ENCODE measurements around the gene RASAL2.
"Not testable (repeated sequence)": the region's sequence is repeated elsewhere in the genome, so short reads cannot be mapped to it uniquely, and the experiment has no call there.

RASAL2 gene

GRCh38 chr1:178238722-178239510 lies 145.0 kb downstream of the RASAL2 start:
- peak; percentile 98 for DNase-seq

DNA sequence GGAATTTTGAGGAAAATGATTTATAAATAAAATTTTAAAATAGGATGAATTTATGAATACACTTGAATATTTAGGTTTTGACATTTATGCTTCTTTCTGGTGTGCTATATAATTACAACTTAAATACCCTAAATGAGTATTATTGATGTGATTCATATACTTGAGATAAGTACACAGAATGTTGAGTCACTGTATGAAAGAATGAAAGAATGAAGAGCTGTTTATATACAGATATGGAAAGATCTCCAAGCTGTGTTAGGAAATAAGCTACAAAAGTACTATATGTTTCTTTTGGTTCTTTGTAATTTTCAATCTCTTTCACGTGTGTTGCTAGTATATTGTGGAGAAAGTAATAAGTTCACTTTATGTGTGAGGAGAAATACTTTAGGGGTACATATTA lies 147.2 kb downstream of the RASAL2 start:
- DNase-seq, result peak; percentile 47

- DNase-seq, result no peak
Measured at GRCh38 chr1:178241837-178242236, 147.9 kb downstream of the RASAL2 start.

DNA sequence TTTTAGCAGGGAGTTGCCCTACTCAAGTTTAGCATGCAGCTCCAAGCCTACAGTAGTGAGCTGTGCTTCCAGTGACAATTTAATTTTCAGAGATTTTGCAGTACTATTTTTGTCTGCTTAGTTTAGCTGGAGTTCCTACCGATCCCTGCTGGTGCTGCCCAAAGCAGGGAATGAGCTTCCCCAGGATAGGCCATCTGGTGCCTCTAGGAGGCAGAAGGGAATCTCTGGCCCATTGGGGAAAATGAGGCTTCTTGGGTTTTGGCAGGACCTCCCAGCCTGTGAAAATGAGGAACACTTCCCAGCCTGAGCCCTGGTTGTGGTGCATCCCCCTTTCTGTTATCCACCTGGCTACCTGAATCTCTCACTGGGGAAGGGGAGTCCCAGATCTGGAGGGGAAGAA lies 149.2 kb downstream of the RASAL2 start:
- no peak for DNase-seq

- no peak for DNase-seq
Measured at GRCh38 chr1:178243890-178244289, 150.0 kb downstream of the RASAL2 start.

GRCh38 chr1:178248284-178248683 lies 154.4 kb downstream of the RASAL2 start:
- DNase-seq, result not testable (repeated sequence)

- DNase-seq, result not testable (repeated sequence)
Measured at GRCh38 chr1:178253581-178253980, 159.7 kb downstream of the RASAL2 start.

DNA sequence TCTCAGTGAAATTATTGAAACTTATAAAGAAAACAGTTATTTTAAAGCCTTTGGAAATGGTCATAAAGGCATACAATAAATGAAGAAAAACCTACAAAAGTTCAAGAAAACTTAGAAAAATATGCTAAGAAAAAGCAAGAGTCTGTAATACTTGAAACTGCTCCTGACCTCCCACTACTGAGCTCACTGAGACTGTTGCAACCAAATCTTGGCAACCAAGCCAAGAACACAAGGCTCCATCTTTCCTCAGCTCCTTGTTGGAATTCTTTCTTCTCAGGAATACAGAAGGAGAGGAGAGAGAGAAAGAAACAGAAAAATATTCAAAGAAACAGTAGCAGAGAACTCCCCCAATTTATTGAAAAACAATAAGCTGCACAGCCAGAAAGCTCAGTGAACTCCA lies 160.5 kb downstream of the RASAL2 start:
- DNase-seq, result no peak

GRCh38 chr1:178258536-178258935 lies 164.6 kb downstream of the RASAL2 start:
- DNase-seq, result peak; percentile 51

DNA sequence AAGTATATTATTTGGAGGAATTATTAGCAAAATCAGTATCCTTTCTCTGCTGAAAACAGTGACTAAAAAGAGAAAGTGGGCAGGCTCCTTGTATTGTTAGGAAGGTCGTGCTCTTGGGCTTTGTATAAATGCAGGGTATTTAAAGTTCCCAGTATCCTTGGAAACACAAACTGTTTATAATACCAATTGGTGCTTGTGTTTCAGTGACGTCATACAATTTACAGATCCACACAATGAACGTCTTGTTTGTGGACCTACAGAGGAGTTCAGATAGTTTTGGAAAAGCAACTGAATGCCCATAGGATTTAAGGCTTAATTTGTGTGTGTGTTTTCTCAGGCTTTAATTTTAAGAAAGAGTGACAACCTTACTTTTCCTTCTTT lies 168.2 kb downstream of the RASAL2 start:
- peak; percentile 41 for DNase-seq

GRCh38 chr1:178263341-178263740 lies 169.4 kb downstream of the RASAL2 start:
- DNase-seq, result peak; percentile 44

DNA sequence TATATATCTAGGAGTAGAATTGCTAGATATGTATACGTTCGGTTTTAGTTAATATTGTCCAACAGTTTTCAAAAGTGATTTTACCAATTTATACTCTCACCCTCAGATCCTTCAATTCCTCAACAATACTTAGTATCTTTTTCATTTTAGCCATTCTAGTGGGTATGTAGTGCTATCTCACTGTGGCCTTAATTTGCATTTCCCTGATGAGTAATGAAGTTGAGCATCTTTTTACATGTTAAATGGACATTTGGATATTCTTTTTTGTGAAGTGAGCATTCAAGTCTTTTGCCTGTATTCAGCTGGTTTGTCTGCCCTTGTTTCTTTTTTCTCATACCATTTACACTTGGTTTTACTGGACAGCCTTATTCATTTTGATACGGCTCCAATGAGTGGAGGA lies 172.2 kb downstream of the RASAL2 start:
- DNase-seq, result no peak

GRCh38 chr1:178266619-178267066 lies 172.7 kb downstream of the RASAL2 start:
- DNase-seq, result no peak

DNA sequence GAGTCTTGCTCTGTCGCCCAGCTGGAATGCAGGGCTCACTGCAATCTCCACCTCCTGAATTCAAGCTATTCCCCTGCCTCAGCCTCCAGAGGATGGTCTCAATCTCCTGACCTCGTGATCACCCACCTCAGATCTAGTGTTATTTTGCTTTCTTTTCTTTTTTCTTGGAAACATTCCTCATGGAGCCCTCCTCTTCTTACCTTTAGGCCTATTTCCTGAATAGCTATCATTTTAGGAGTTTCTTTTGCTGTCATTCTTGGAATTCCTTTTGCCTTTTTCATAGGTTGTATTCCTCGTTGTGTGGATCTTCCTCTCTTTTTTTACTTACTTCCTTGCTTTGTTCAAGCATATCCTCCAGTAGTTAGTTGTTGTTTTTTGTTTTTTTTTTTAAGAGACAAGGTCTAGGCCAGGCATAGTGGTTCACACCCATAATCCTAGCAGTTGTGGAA lies 173.8 kb downstream of the RASAL2 start:
- peak; percentile 56 for DNase-seq

DNA sequence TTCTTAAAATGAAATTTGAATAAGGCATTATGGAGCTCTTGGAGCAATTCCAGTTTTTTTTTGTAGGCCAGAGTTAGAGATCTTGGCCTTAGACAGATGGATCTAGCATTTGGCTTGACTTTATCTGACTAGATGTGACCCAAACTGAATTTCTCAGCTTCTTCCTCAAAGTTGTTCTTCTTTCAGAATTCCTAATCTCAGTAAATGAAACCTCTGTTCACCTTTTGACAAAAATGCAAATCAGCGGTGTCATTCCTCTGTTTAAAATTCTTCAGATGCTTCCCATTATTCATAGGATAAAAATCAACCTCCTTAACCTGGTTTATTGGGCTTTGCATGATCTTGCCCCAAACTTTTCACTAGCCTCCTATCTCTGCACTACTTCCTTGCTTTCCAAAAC lies 177.6 kb downstream of the RASAL2 start:
- DNase-seq, result no peak

DNA sequence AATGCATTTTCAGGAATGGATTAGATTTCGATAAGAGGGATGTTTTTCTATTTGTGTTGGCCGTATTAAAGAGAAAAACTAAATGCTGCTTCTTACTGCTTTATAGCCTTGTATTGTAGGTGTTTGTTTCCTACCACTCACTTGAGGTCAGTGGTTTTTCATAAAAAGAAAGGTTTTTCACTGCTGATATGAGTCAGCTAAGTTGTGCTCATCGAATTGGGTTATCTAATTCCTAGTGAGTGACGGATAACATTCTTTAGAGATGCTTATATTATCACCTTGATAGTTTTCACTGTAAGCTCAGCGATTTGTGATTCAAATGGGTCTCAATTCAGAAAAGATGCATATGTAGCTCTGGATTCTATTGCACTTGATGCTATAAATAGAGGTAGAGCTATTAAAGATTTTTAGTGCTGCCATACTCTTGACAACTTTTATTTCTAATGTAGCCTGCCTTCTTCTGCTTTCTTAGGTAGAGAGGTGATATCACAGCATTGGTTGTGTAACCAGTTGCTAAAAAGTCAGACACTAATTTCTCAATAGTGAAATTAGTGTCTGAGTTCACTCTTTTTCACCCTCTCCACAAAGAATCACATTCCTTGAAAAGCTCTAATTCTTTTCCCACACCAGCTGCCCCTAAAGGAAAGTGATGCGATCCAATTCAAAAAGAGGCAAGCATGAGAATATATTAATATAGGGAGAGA lies 180.0 kb downstream of the RASAL2 start:
- no peak for DNase-seq

- no peak for DNase-seq
Measured at GRCh38 chr1:178275049-178275448, 181.1 kb downstream of the RASAL2 start.

- no peak for DNase-seq
Measured at GRCh38 chr1:178275553-178275952, 181.6 kb downstream of the RASAL2 start.

GRCh38 chr1:178277793-178278530 lies 184.1 kb downstream of the RASAL2 start:
- DNase-seq, result no peak

- no peak for DNase-seq
Measured at GRCh38 chr1:178278916-178279686, 185.2 kb downstream of the RASAL2 start.

- DNase-seq, result peak; percentile 60
Measured at GRCh38 chr1:178282949-178283367, 189.1 kb downstream of the RASAL2 start.

DNA sequence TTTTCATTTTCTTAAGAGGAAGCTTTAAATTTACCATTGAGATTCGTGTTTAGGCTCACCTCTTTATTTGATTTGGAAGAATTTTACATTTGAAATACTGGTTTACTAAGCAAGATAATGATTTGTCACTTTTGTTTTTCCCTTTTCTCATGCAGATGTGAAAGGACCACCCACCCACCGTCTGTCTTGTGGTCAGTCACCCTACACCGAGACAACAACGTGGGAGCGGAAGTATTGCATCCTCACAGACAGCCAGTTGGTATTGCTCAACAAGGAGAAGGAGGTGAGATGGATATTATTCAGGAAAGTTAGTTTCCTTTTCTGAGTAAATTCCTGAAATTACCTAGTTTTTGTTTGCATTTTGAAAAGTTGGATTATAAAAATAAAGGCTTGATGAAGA lies 189.5 kb downstream of the RASAL2 start:
- DNase-seq, result no peak
